Activated CD4-positive, alpha-beta T cell treated with anti-CD3 and anti-CD28 coated beads, Interleukin-2, Interleukin-6, amounts not matched to agents 100 ng/mL and 50 ng/mL, durations not matched to agents 16 hours and 8 hours (primary cell): Measurements from ENCODE around the gene RTKN2.
A peak's percentile ranks its signal among the peaks of the same experiment; 100 is the strongest.
"Not testable (repeated sequence)": the region's sequence is repeated elsewhere in the genome, so short reads cannot be mapped to it uniquely, and the experiment has no call there.

Source experiments
- DNase-seq: peaks from one replicate; pipeline ENCODE4 v3.0.0-alpha.2; 2020

The RTKN2 gene

DNA sequence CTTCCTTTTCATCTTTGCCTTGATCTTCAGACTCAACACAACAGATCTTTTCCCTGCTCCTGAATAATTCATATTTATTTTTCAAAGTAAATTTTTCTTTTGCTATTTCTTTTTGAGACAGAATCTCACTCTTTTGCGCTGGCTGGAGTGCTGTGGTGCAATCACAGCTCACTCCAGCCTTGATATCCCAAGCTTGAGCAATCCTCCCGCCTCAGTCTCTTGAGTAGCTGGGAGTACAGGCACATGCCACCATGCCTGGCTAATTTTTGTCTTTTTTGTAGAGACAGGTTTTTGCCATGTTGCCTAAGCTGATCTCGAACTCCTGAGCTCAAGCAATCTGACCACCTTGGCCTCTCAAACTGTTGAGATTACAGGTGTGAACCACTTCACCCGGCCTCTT lies 9.2 kb downstream of the RTKN2 start:
- DNase-seq, result no peak

DNA sequence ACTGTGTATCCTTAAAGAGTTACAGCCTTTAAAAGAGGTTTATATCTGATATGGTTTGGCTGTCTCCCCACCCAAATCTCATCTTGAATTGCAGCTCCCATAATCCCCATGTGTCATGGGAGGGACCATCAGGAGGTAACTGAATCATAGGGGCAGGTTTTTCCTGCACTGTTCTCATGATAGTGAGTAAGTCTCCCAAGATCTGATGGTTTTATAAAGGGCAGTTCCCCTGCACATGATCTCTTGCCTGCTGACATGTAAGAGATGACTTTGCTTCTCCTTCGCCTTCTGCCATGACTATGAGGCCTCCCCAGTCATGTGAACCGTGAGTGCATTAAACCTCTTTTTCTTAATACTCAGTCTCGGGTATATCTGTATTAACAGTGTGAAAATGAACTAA lies 9.7 kb downstream of the RTKN2 start:
- no peak for DNase-seq

DNA sequence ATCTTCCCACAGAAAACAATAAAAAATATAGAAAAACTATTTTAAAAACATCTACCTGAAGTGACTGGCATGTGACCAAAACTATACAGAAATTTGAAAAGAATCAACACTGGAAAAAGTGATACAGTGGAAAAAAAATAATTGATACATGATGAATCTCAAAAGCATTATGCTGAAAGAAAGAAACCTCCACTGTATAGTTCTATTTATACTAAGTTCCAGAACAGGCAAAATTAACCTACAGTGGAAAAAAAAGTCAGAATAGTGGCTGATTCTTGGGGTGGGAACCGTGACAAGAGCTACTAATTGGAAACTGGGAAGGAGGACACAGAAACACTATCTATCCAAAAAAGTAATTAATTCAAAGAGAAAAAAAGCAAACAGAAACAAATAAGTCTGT lies 14.9 kb downstream of the RTKN2 start:
- no peak for DNase-seq

DNA sequence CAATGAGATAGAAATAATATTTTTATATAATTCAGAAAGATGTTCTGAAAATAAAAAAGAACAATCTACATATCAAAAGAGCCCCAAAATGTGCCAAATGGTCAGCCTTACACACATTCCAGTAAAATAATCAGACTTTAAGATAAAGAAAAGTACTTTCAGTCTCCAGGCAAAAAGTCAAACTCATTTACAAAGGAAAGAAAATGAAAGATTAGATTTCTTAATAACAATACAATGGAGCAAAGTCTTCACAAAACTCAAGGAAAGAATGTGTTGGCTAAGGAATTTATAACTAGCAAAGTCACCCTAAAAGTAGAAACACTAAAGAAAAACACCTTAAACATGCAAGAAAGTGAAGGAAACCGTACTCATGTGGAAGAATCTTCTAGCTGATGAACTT lies 16.6 kb downstream of the RTKN2 start:
- DNase-seq, result no peak

DNA sequence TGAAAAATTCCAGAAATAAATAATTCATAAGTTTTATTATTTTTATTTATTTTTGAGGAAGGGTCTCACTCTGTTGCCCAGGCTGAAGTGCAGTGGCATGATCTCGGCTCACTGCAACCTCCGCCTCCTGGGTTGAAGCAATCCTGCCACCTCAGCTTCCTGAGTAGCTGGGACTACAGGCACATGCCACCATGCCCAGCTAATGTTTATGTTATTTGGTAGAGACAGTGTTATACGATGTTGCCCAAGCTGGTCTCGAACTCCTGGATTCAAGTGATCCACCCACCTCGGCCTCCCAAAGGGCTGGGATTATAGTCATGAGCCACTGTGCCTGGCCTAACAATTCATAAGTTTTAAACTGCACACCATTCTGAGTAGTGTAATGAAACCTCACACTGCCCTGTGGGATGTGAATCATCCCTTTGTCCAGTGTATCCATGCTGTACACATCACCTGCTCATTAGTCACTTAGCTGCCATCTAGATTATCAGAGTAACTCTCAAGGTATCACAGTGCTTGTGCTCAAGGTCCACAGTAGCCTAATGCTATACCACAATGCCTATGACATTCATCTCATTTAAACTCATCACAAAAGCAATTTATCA lies 17.9 kb downstream of the RTKN2 start:
- DNase-seq, result no peak

DNA sequence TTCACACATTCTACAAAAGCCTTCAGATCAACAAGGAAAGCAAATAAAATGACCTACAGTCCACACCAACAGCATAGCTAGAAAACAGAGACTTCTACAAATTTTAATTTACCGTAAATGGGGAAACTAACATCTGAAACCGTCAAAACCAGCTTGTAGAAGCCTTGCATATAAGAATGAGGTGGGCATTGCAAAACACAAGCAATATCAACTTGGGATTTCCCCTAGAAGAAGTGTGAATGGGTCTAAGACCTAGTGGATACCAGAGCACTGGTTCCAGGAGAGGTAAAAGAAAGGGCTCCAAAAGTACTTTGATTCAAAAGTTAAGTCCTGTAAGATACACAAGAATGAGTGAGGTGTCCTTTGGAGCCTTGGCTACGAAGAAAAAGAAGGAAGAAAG lies 18.7 kb downstream of the RTKN2 start:
- no peak for DNase-seq

DNA sequence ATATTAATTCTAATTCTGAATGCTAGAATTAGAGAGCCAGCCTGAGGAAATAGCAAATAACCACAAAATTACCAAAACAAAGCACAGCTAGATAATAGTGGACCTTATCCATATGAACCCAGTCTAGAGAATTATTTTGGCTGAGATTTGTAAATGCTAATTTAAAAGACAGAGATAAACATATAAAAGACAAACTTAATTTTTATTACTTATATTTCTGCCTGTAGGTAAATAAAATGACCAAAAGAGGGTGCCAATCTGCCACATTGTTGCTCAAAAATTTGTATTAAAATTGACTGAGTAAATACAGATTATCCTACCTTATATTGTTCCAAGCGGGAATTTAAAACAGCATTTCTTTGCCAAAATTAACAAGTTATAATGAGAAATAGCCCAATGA lies 20.2 kb downstream of the RTKN2 start:
- no peak for DNase-seq

DNA sequence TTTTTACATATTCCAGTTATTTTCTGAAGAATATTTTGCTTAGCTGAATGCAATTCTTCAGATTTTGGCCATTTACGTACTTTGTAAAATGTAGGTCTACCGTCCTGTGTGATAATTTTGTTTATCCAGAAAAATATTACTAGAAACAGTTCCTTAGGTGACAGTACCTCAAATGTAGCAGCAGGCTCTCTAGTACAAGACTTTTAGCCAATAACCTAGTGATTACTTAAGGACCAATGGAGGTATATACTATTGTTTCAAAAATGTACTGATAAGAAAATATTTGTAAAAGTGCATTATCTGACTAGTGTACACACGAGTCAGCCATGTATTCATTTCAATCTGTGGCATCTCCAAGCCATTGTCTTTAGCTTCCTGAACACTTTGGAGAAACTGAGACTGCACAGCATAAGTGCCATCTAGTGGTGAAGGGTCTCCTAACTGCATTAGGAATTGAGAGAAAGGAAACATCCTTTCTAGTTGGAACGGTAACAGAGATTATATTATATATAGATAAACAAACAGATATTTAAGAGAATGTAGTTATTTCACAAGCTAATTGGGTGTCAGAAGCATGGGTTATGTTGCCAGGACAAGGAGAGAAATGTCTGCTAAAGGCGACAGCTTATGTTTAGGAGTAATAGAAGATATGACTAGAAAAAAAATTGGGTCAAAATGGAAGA lies 23.7 kb downstream of the RTKN2 start:
- peak; percentile 88 for DNase-seq

DNA sequence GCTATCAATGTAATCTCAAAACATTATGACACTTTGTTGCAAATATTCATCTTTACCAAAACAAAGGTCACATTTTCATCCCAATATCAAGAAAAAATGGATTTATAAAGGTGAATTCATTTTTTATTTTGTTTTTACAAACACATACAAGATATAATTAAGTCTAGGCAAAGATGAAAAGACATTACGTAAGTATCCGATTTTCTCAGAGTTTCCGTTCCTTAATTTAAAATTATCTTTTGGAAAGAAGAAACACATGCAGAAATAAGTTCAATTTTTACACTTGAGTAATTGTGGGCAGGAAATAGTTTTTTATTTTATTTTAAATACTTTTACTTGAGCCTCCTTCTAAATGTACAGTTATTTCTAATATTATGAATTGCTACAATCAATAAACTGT lies 24.6 kb downstream of the RTKN2 start:
- DNase-seq, result no peak

DNA sequence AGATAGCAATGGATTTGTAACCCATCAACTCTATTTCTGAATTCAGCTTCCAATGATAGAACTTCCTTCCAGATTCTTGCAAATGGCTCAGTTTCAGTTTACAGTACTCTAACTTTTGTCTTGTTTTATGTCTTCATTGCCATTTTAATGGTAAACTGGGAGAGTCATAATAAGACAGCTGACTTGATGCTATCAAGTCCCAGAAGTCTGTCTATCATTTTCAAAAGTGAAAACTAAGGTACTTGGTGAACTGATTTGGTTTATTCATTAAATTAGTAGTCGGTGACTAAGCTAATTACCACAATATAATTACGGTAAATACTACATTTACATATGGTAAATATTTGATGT lies 25.0 kb downstream of the RTKN2 start:
- DNase-seq, result peak; percentile 57

DNA sequence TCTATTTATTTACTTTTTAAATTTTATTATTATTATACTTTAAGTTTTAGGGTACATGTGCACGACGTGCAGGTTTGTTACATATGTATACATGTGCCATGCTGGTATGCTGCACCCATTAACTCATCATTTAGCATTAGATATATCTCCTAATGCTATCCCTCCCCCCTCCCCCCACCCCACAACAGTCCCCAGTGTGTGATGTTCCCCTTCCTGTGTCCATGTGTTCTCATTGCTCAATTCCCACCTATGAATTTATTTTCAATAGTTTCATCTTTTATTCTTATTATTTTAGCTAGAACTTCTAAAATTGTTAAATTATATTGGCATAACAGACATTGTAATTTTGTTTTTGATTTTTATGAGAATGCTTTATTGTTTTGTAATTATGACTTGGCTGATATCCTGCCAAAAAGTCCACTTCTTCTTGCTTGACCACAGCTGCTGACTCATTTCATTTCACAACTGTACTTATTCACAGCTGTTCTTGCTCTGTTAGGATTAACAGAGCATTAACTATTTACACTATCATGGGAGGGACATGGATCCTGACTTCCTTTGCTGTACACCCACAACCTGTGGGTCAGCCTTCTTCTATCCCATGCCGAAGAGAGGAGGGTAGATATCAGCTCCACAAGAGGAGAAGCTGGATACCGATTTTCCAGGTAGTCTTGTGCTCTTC lies 25.5 kb downstream of the RTKN2 start:
- DNase-seq, result peak; percentile 64

DNA sequence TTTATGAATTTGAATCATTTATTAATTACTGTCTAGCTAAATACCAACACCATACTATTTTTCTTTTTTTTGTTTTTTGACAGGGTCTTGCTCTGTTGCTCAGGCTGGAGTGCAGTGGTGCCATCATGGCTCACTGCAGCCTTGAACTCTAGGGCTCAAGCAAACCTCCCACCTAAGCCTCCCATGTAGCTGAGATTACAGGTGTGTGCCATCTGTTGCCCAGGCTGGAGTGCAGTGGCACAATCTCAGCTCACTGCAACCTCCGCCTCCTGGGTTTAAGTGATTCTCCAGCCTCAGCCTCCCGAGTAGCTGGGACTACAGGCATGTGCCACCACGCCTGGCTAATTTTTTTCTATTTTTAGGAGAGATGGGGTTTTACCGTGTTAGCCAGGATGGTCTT lies 27.1 kb downstream of the RTKN2 start:
- DNase-seq, result not testable (repeated sequence)

DNA sequence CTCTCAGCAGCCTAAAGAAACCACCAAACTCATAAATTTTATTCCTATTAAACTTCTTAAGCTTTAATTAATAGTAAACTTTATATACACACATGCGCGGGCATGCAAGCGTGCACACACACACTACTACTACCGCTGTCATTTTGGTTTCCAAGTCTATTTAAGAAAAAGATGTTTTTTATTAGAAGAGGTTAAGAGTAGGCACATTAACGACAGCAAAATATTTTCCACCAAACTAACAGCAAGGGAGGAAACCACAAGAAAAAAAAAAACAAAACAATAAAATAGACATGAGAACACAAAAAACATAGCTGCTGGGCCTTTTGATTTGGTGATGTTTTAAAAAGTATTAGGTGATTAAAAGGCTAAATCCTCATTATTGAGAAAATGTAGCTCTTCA lies 28.6 kb downstream of the RTKN2 start:
- DNase-seq, result no peak

DNA sequence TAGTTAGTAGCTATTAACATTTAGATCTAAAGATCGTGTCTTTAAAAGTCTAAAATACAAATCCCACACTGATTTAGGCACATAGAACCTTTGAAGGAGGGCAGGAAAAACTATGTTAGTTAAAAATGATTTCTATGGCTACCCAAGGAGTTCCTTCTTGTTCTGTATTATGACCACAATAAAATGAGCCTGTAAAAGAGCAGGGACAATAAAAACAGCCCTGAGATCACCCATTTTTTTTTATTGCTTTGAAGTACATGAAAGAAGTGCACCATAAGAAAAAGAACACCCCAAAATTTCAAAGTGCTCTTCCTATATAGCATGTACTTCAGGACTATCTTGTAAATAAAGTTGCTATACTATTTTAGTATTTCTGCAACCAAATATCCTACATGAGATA lies 29.8 kb downstream of the RTKN2 start:
- no peak for DNase-seq

DNA sequence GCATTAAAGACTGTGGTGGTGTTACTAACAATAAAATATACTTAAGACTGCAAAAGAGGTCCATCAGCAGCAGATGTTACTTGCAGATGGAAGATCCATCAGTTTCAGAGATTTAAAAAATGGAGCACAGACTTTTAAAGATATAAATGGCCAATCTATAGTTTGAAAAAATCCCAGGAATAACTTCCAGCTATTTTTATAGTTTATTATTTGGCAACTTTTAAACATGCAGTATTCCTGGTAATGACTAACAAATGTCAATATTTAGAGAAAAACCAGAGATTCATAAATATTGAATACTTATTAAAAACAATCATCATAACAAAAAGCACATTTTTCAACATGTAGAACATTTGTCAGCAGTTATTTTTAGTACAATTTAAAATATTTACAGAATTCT lies 30.7 kb downstream of the RTKN2 start:
- DNase-seq, result no peak

DNA sequence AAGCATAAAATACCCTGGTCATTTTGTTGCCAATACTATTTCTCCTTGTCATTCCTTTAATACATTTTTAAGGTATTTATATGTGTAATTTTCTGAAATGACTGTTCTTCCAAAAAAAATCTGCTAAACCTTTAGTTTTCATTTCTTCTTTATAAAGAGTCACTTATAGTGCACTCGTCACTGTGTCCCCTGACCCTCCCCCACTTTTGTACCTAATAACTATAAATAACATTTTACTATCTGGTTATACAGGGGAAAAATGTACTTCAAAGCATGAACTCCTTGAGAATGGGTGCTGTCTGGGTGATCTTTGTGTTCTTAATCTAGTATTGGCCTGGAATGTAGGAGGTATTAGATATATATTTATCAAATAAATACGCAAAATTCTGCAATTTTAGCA lies 31.1 kb downstream of the RTKN2 start:
- DNase-seq, result no peak

DNA sequence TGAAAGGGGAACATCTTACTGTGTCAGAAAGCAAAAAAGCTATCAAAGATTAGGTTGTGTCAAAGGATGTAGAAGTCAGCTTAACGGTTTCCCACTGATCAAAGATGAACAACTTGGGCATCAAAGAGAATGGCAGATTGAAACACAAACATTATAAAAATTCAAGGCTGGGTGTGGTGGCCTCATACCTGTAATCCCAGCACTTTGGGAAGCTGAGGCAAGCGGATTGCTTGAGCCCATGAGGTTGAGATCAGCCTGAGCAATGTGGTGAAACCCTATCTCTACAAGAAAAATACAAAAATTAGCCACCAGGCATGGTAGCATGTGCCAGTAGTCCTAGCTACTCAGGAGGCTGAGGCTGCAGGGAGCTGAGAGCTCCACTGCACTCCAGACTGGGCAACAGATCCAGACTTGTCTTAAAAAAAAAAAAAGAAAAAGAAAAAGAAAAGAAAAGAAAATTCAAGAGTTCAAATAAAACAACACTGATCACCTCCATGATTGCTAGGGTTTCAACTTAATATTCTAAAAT lies 34.5 kb downstream of the RTKN2 start:
- DNase-seq, result no peak

DNA sequence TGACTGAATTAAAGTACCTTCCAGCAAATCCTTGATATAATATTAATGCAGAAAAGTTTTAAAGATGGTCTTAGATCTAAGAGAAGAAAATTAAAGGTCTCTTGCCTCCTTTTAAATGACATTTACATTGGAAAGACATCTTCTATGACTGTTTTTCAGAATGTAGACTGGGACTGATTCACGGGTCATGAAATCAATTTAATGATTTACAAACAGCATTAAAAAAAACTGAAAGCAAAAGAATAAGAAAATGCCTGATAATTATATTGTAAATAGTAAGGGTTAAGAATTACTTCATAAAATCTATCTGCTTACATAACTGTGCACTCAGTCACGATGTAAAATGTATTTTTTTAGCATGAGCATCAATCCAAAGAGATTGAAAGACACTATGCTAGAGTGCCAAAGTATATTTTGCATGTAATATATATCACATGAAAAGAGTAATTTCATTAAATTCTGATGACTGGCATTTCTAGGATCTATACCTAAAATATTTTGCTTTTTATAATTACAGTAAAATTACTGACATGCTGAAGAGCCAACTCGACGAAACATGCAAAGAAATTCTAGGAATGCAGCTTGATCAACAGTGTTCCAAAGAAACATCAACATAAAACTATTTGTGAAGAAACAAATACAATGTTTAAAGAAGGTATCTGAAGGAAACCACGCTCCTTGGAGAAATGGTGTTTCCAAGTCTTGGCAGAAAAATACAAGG lies 35.1 kb downstream of the RTKN2 start:
- DNase-seq, result no peak

DNA sequence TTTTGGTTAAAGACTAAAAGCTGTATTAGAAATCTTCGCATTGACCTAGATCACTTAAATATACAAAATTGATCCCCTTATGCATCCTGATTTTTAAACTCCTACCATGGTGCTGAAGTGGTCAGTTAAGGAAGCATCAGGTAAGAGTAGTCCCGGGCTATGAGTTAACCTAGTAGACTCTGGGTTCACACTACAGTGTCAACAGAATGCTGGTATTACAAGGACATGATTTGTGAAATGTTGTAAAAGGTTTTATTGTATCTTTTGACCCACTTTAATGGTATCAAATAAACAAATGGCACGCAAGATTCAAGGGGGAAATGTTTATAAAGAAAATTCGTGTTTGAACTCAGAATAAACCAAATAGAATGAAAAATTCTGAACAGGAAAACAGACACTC lies 36.8 kb downstream of the RTKN2 start:
- no peak for DNase-seq

DNA sequence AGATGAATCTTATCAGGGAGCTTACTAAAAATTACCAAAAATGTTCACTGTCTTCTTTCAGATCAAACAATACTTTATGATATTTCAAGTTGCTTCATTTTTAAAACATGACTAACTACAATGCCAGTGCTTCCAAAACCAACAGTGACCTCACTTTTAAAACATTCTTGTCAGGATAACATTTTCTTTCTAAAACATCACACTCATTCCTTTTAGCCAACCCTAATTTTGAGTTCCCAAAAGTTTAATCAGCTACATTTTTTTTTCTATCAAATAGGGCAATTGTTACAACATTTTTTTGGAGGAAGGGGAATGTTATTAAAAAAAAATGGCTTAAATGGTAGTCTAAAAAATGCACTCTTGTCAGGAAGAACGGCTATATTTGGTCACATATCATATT lies 37.3 kb downstream of the RTKN2 start:
- no peak for DNase-seq

DNA sequence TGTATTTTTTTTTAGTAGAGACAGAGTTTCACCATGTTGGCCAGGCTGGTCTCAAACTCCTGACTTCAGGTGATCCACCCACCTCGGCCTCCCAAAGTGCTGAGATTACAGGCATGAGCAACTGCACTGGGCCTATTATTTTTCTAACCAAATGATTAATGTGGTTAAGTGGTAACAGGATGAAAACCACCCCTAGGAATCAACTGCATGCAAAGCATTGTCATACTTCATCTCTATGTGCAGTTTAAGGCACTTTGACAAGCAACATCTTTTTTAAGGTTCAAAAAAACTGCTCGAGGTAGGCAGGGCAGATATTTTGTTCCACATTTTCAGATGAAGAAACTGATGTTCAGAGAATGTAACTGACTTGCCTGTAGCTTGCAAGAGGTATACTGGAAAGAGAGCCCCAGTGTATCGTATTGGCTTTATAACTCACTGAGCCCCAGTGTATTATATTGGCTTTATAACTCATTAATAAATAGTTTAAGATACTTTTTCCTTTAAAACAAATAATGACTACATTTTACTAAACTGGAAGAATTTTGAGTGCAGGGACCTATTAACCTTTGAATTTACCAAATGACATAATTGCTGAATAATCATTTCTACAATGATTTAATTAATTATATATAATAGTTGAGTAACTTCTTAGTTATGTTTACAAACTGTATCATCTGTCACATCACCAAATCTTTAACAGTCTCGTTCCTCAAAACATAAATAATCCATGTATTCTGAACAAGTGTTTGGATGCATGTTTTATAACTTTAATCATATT lies 38.1 kb downstream of the RTKN2 start:
- DNase-seq, result no peak

DNA sequence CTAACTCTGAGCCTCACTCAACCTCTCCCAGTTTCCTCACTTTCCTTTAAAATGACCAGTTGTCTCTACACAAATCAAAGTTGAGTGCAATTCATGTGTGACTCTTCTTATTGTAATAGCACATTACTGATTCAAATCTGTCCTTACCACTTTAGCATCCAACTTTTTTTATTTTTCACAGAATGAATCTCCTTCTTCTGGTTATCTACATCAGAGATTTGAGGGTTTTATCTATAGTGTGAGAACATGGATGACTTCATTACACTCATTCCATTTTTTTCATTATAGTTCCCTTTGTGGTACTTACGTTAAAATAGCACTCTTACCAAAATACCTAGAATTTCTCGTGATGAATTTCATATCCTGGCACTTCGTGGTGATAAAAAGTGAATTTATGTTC lies 43.3 kb downstream of the RTKN2 start:
- DNase-seq, result peak; percentile 59

DNA sequence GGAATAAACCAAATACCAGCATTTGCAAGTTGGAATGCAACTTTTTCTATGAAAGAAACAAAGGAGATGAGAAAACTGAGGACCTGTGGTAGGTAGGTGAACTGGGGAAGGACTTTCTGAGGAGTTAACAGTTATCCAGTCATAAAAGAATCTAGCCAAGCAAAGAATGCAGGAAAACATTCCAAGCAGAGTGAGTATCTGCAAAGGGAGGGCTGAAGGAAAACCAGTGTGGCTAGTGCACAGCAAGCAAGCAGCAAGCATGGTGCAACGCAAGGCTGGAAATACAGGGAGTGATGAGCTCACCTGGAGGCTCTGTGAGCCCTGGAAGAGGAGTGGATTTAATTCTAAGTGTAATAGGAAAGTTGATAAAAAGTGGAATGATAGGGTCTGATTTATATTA lies 44.0 kb downstream of the RTKN2 start:
- DNase-seq, result no peak
